Adrenal gland (tissue), 19 donors: Measurements from ENCODE around the gene ALKBH6. TPM values are rescaled to one million over a fixed set of nuclear protein-coding genes. Genes with fewer than 3 reads are reported as not detected.

ENCODE experiments used
- DNase-seq, 7 donors: peaks; one replicate each; pipeline ENCODE4 v3.0.0-alpha.2; 2019 to 2020
- H3K27ac ChIP-seq, 5 donors: fragments of 200-600 bp; sonication (generic) in 4 of 5; 1 replicate in 3 of 5; 2 replicates in 2 of 5; pipeline versions ENCODE4 v1.5.1 to v1.8.0; 2016 to 2020; ENCODE audit warnings: mild to moderate bottlenecking in 1 of 5
- H3K27me3 ChIP-seq: fragments of 200-600 bp; 2 replicates; pipeline ENCODE4 v1.8.0; 2021
- H3K36me3 ChIP-seq, 2 donors: fragments of 200-600 bp; replicated peaks in 1 of 2; 1 replicate in 1 of 2; 2 replicates in 1 of 2; pipeline versions ENCODE4 v1.5.1 to v1.8.0; 2018 to 2022
- H3K4me1 ChIP-seq, 2 donors: fragments of 200-600 bp; replicated peaks in 1 of 2; 1 replicate in 1 of 2; 2 replicates in 1 of 2; pipeline versions ENCODE4 v1.5.1 to v1.8.0; 2018 to 2021
- H3K4me3 ChIP-seq, 4 donors: fragments of 200-600 bp; sonication (generic) in 3 of 4; one replicate each; pipeline ENCODE4 v1.5.1; 2016 to 2018
- H3K9me3 ChIP-seq, 3 donors: fragments of 200-600 bp; sonication (generic) in 1 of 3; replicated peaks in 1 of 3; 1 replicate in 2 of 3; 2 replicates in 1 of 3; pipeline versions ENCODE4 v1.5.1 to v1.8.0; 2016 to 2021
- CTCF ChIP-seq, 6 experiments: fragments of 450-650 bp in 4 of 6; fragments of 200-600 bp in 2 of 6; sonication (generic) in 1 of 6; IDR thresholded peaks; 1 replicate in 5 of 6; 2 replicates in 1 of 6; pipeline versions ENCODE4 v1.5.1 to v1.8.0; 2016 to 2021; ENCODE audit warnings: antibody characterized with exemption in 6 of 6, mild to moderate bottlenecking in 2 of 6, moderate library complexity in 1 of 6
- POLR2A ChIP-seq, 2 donors: fragments of 450-650 bp; IDR thresholded peaks; one replicate each; pipeline ENCODE4 v1.6.1; 2017; ENCODE audit warnings: antibody characterized with exemption in 2 of 2, mild to moderate bottlenecking in 2 of 2, moderate library complexity in 1 of 2
- WGBS, 4 donors: extraction: QIAGEN DNeasy Blood & Tissue Kit in 2 of 4; methylation state at CpG; one replicate each; pipeline versions ENCODE4 v1.1.5 to v1.1.7; 2013 to 2017; 5-methylcytosine and 5-hydroxymethylcytosine counted together
- intact Hi-C, 2 donors: fragments of 100-400 bp; cut with DNase I; formaldehyde crosslinking; loops; one replicate each; pipeline versions ENCODE4 v1.14.1 to v1.15.0; 2022 to 2023
- long read RNA-seq, 10 donors: library from polyadenylated mRNA in 3 of 10; unstranded in 2 of 10; stranded (forward) in 1 of 10; transcript quantifications; one replicate each; pipeline ENCODE4 v2.0.0 and lab custom pipeline, GENCODE V29; 2021 to 2026
- polyA plus RNA-seq, 3 donors: library from polyadenylated mRNA; stranded (reverse); fragments of 200-250 nt in 2 of 3; fragments of 350-450 nt in 1 of 3; fragmentation: Illumina TruSeq in 1 of 3; extraction: RNeasy Lipid Tissue Mini Kit (QIAGEN cat#74804) in 1 of 3; gene quantifications; one replicate each; pipeline ENCODE4 v1.2.3, GENCODE V29; 2013 to 2014
- total RNA-seq, 9 donors: library from RNA; depleted of rRNA in 4 of 9; stranded (reverse); fragments of >200 nt in 4 of 9; fragments of 120-200 nt in 1 of 9; fragmentation: NEBNext Ultra II Directional in 1 of 9; extraction: Animal tissue kit (Norgen Biotek cat#: 25700) in 1 of 9; gene quantifications; one replicate each; pipeline versions ENCODE4 v1.1.0 to v1.2.4, GENCODE V29; 2013 to 2023
- donor health status: healthy with polysubstance abuse.
- donor health status: Bipolar disorder and iron deficiency.
- donor health status: DM: yes; HTN: yes; CAD: no.
- donor health status: DM: no; HTN: no; CAD: no.
- donor health status: DM: no; HTN: no; CAD: no.
- donor health status: DM: yes; HTN: yes; CAD: no.

The ALKBH6 gene
- total RNA-seq (10 to 100 TPM; 16.8 to 30.6 (median 23.7) TPM), polyA plus RNA-seq (10 to 100 TPM; 18.5 to 39.8 (median 39.2) TPM)
- long read RNA-seq, donor 1, transcript ALKBH6-202 (7 exons, 973 nt): major isoform, 5 of 14 reads
- long read RNA-seq, donor 1, partial matches to known transcripts: 6 of 14 reads
- long read RNA-seq, donor 1, other reads (novel, unspliced or antisense): 0 of 14 reads
- long read RNA-seq, donor 2, partial matches to known transcripts: 0 of 6 reads
- long read RNA-seq, donor 2, other reads (novel, unspliced or antisense): 0 of 6 reads
- long read RNA-seq, donor 3, partial matches to known transcripts: 0 of 4 reads
- long read RNA-seq, donor 3, other reads (novel, unspliced or antisense): 0 of 4 reads
- long read RNA-seq, donor 4, partial matches to known transcripts: 1 of 8 reads
- long read RNA-seq, donor 4, other reads (novel, unspliced or antisense): 4 of 8 reads
- long read RNA-seq, donor 5, transcript ALKBH6-202 (7 exons, 973 nt): major isoform, 9 of 32 reads
- long read RNA-seq, donor 5, partial matches to known transcripts: 3 of 32 reads
- long read RNA-seq, donor 5, other reads (novel, unspliced or antisense): 18 of 32 reads
- long read RNA-seq, donor 6, partial matches to known transcripts: 1 of 10 reads
- long read RNA-seq, donor 6, other reads (novel, unspliced or antisense): 4 of 10 reads
- long read RNA-seq, donor 7, partial matches to known transcripts: 0 of 6 reads
- long read RNA-seq, donor 7, other reads (novel, unspliced or antisense): 0 of 6 reads
- long read RNA-seq, donor 8, transcript ALKBH6-202 (7 exons, 973 nt): major isoform, 5 of 8 reads
- long read RNA-seq, donor 8, partial matches to known transcripts: 0 of 8 reads
- long read RNA-seq, donor 8, other reads (novel, unspliced or antisense): 0 of 8 reads
- long read RNA-seq, donor 9, partial matches to known transcripts: 0 of 2 reads
- long read RNA-seq, donor 9, other reads (novel, unspliced or antisense): 0 of 2 reads
- long read RNA-seq, donor 10, partial matches to known transcripts: 0 of 2 reads
- long read RNA-seq, donor 10, other reads (novel, unspliced or antisense): 0 of 2 reads

- no peaks in the 10 kb centered on the region for H3K9me3 ChIP-seq
- no peaks in the 10 kb centered on the region for H3K27me3 ChIP-seq
- 2 to 4% (median 2%) methylated on average over 19 to 42 of the region's 42 CpGs for WGBS, 4 donors
- peaks cover 11 to 12% of the 10 kb centered on the region in 2 donors for H3K4me1 ChIP-seq
- H3K36me3 ChIP-seq: peaks cover 0 to 3% of the 10 kb centered on the region in 2 donors
- TF ChIP-seq POLR2A (IDR thresholded peaks at IDR 0.05) (peak in 1 of 2 donors; percentile 22), CTCF (IDR thresholded peaks at IDR 0.05) (peak in 1 of 6 experiments; percentile 2)
- peak; percentile 99 to 100 (median 100) for DNase-seq
- intact Hi-C loops: loop anchor here in 1 of 2 donors (5.0 kb wide), 1 partner anchor 38 kb away; the partner anchor contains the start of genes THAP8 and WDR62
- peak within 1 kb of the TSS in 3 of 4 donors; percentile 39 to 57 (median 54) for H3K4me3 ChIP-seq
- H3K27ac ChIP-seq: peak within 1 kb of the TSS in 4 of 5 donors; percentile 43 to 79 (median 68)
Measured at GRCh38 chr19:36014012-36014924, at the start of gene ALKBH6. ALKBH6 (minus strand) TSS chr19:36014213; CDS start chr19:36013397, 816 bp downstream.

GRCh38 chr19:36061367-36061766 is 47.4 kb upstream of the ALKBH6 start:
- Histone ChIP-seq H3K27me3 (no peaks in the 10 kb centered on the region), H3K27ac (no peak overlapping the region), H3K4me3 (no peak overlapping the region), H3K4me1 (no peaks in the 10 kb centered on the region), H3K9me3 (no peaks in the 10 kb centered on the region), H3K36me3 (no peaks in the 10 kb centered on the region)
- TF ChIP-seq POLR2A (IDR thresholded peaks at IDR 0.05) (no peak), CTCF (IDR thresholded peaks at IDR 0.05) (no peak)
- DNase-seq: no peak
- intact Hi-C loops: loop anchor here in 1 of 2 donors (10.0 kb wide), 1 partner anchor 53 kb away; the partner anchor contains the start of genes OVOL3, POLR2I and TBCB
- WGBS, 4 donors: 84 to 100% (median 95%) methylated on average over 2 of the region's 2 CpGs

GRCh38 chr19:36060430-36060829 is 46.4 kb upstream of the ALKBH6 start:
- Histone ChIP-seq H3K9me3 (no peaks in the 10 kb centered on the region), H3K27ac (no peak overlapping the region), H3K36me3 (no peaks in the 10 kb centered on the region), H3K27me3 (no peaks in the 10 kb centered on the region), H3K4me1 (peaks cover 0 to 2% of the 10 kb centered on the region in 2 donors), H3K4me3 (no peak overlapping the region)
- TF ChIP-seq CTCF (IDR thresholded peaks at IDR 0.05) (peak; percentile 19 to 72 (median 58)), POLR2A (IDR thresholded peaks at IDR 0.05) (no peak)
- peak; percentile 40 to 76 (median 70) for DNase-seq
- intact Hi-C loops: loop anchor here in 1 of 2 donors (10.0 kb wide), 1 partner anchor 54 kb away; the partner anchor contains the start of genes OVOL3, POLR2I and TBCB
- 63 to 80% (median 75%) methylated on average over 4 of the region's 4 CpGs for WGBS, 4 donors
